Right ventricle myocardium superior (tissue), 1 donor: ENCODE results near the gene PPP1R16B. TPM values are rescaled to one million over a fixed set of nuclear protein-coding genes. Genes with fewer than 3 reads are reported as not detected.
"Not testable (repeated sequence)": the region's sequence is repeated elsewhere in the genome, so short reads cannot be mapped to it uniquely, and the experiment has no call there.

ENCODE experiments used
- ATAC-seq: fragments of 200-7000 bp; cut with Tn5 transposase; one replicate; pipeline ENCODE4 v1.9.1; 2020; ENCODE audit warnings: mild to moderate bottlenecking; ENCODE audit not compliant: poor library complexity
- DNase-seq: peaks from one replicate; pipeline ENCODE4 v3.0.0-alpha.2; 2020
- intact Hi-C: fragments of 100-400 bp; cut with DNase I; formaldehyde crosslinking; loops from one replicate; pipeline ENCODE4 v1.11.2; 2022
- total RNA-seq: library from RNA; stranded (reverse); fragmentation: NEBNext Ultra II Directional; extraction: Animal tissue kit (Norgen Biotek cat#: 25700); gene quantifications from one replicate; pipeline ENCODE4 v1.2.1, GENCODE V29; 2021
- donor health status: DM: no; HTN: yes; CAD: no; lungs with severe emphysema.

PPP1R16B gene
- total RNA-seq, 1 donor from 2014 or later = 6.8 TPM

- DNase-seq (no peak), ATAC-seq (no peak)
- intact Hi-C loops = no loop called here
Observed at GRCh38 chr20:38840053-38840893, 34.8 kb downstream of the PPP1R16B start.

GRCh38 chr20:38840894-38841470 is 35.5 kb downstream of the PPP1R16B start:
- ATAC-seq (no peak), DNase-seq (no peak)
- intact Hi-C loops = no loop called here

GRCh38 chr20:38841570-38841969 is 36.1 kb downstream of the PPP1R16B start:
- no peak for ATAC-seq
- intact Hi-C loops = no loop called here

GRCh38 chr20:38842026-38842425 is 36.5 kb downstream of the PPP1R16B start:
- DNase-seq = no peak
- ATAC-seq = no peak

More at GRCh38 chr20:38841570-38841969, 36.1 kb downstream of the PPP1R16B start:
- no peak for DNase-seq

GRCh38 chr20:38842558-38842981 is 37.1 kb downstream of the PPP1R16B start:
- no peak for DNase-seq
- intact Hi-C loops = no loop called here
- ATAC-seq = no peak

More at GRCh38 chr20:38842026-38842425, 36.5 kb downstream of the PPP1R16B start:
- intact Hi-C loops = no loop called here

GRCh38 chr20:38843346-38843745 is 37.8 kb downstream of the PPP1R16B start:
- no peak for DNase-seq
- intact Hi-C loops = no loop called here
- no peak for ATAC-seq

GRCh38 chr20:38844963-38845362 is 39.5 kb downstream of the PPP1R16B start:
- ATAC-seq (no peak), DNase-seq (no peak)
- intact Hi-C loops = no loop called here

- intact Hi-C loops = no loop called here
- no peak for ATAC-seq
- no peak for DNase-seq
Observed at GRCh38 chr20:38847840-38848239, 42.3 kb downstream of the PPP1R16B start.

- intact Hi-C loops = no loop called here
- no peak for ATAC-seq
- DNase-seq = no peak
Observed at GRCh38 chr20:38853759-38854158, 48.3 kb downstream of the PPP1R16B start.

- ATAC-seq = no peak
- intact Hi-C loops = no loop called here
- DNase-seq = no peak
Observed at GRCh38 chr20:38854654-38855066, 49.2 kb downstream of the PPP1R16B start.

GRCh38 chr20:38855356-38855755 is 49.9 kb downstream of the PPP1R16B start:
- DNase-seq (no peak), ATAC-seq (no peak)
- intact Hi-C loops = no loop called here

- DNase-seq = no peak
- ATAC-seq = no peak
- intact Hi-C loops = no loop called here
Observed at GRCh38 chr20:38856570-38856969, 51.1 kb downstream of the PPP1R16B start.

- DNase-seq (no peak), ATAC-seq (no peak)
- intact Hi-C loops = no loop called here
Observed at GRCh38 chr20:38857703-38858102, 52.2 kb downstream of the PPP1R16B start.

- no peak for ATAC-seq
- intact Hi-C loops = no loop called here
- no peak for DNase-seq
Observed at GRCh38 chr20:38859070-38859690, 53.7 kb downstream of the PPP1R16B start.

GRCh38 chr20:38859857-38860256 is 54.4 kb downstream of the PPP1R16B start:
- ATAC-seq, DNase-seq, intact Hi-C loops: not testable (repeated sequence)

- intact Hi-C loops = no loop called here
- DNase-seq (no peak), ATAC-seq (no peak)
Observed at GRCh38 chr20:38861071-38861401, 55.5 kb downstream of the PPP1R16B start.

- no peak for ATAC-seq
- intact Hi-C loops = no loop called here
- DNase-seq = no peak
Observed at GRCh38 chr20:38862226-38862625, 56.7 kb downstream of the PPP1R16B start.

GRCh38 chr20:38863024-38863851 is 57.7 kb downstream of the PPP1R16B start:
- intact Hi-C loops = no loop called here
- ATAC-seq (no peak), DNase-seq (no peak)

- DNase-seq (no peak), ATAC-seq (no peak)
- intact Hi-C loops = no loop called here
Observed at GRCh38 chr20:38864662-38865061, 59.2 kb downstream of the PPP1R16B start.
